GM06990 (cell line): ENCODE results near the gene SERTAD2.
A peak's percentile ranks its signal among the peaks of the same experiment; 100 is the strongest.

Experiments
- DNase-seq: peaks from one replicate; pipeline ENCODE4 v3.0.0-alpha.2; 2011; ENCODE audit not compliant: insufficient read length; ENCODE audit errors: extremely low read depth
- H3K27me3 ChIP-seq: replicated peaks from 2 replicates; pipeline ENCODE4 v1.6.0; 2011; ENCODE audit warnings: low read length; ENCODE audit not compliant: control insufficient read depth, insufficient read depth
- H3K36me3 ChIP-seq: 2 replicates; pipeline ENCODE4 v1.5.1; 2011; ENCODE audit warnings: low read length; ENCODE audit not compliant: control insufficient read depth, insufficient read depth
- H3K4me3 ChIP-seq: replicated peaks from 2 replicates; pipeline ENCODE4 v1.5.1; 2011; ENCODE audit warnings: low read depth, mild to moderate bottlenecking, control low read depth, low read length
- CTCF ChIP-seq: IDR thresholded peaks from 2 replicates; pipeline ENCODE4 v1.5.1; 2011; ENCODE audit warnings: low read length, control low read depth, mild to moderate bottlenecking, inconsistent platforms; ENCODE audit not compliant: insufficient read depth, poor library complexity, severe bottlenecking

SERTAD2 gene

GRCh38 chr2:64609942-64610281 is 43.8 kb downstream of the SERTAD2 start:
- DNase-seq: no peak
- Histone ChIP-seq H3K4me3 (peak overlapping the region; percentile 61), H3K27me3 (no peaks in the 10 kb centered on the region), H3K36me3 (no peaks in the 10 kb centered on the region)
- TF ChIP-seq CTCF: no peak

- DNase-seq: peak; percentile 82
- peak overlapping the region; percentile 61 for H3K4me3 ChIP-seq
- no peaks in the 10 kb centered on the region for H3K27me3 ChIP-seq
- H3K36me3 ChIP-seq: no peaks in the 10 kb centered on the region
- peak; percentile 6 for TF ChIP-seq CTCF
Measured at GRCh38 chr2:64609227-64609941, 44.3 kb downstream of the SERTAD2 start.

GRCh38 chr2:64608867-64609226 is 44.9 kb downstream of the SERTAD2 start:
- Histone ChIP-seq H3K27me3 (no peaks in the 10 kb centered on the region), H3K36me3 (no peaks in the 10 kb centered on the region), H3K4me3 (peak overlapping the region; percentile 52)
- DNase-seq: no peak
- no peak for TF ChIP-seq CTCF

GRCh38 chr2:64607381-64608304 is 46.1 kb downstream of the SERTAD2 start:
- peak overlapping the region; percentile 42 for H3K4me3 ChIP-seq
- peak; percentile 37 for DNase-seq

GRCh38 chr2:64606479-64607363 is 47.0 kb downstream of the SERTAD2 start:
- Histone ChIP-seq H3K27me3 (no peaks in the 10 kb centered on the region), H3K4me3 (peak overlapping the region; percentile 42), H3K36me3 (no peaks in the 10 kb centered on the region)
- peak; percentile 88 for DNase-seq
- no peak for TF ChIP-seq CTCF

More at GRCh38 chr2:64607381-64608304, 46.1 kb downstream of the SERTAD2 start:
- TF ChIP-seq CTCF: no peak
- no peaks in the 10 kb centered on the region for H3K27me3 ChIP-seq
- no peaks in the 10 kb centered on the region for H3K36me3 ChIP-seq
